Liver (tissue), 9 donors: ENCODE measurements around the gene HRCT1. TPM values are rescaled to one million over a fixed set of nuclear protein-coding genes. Genes with fewer than 3 reads are reported as not detected.
"Not testable (repeated sequence)": the region's sequence is repeated elsewhere in the genome, so short reads cannot be mapped to it uniquely, and the experiment has no call there.

Source experiments
- DNase-seq: peaks from one replicate; pipeline ENCODE4 v3.0.0-alpha.2; 2017; ENCODE audit warnings: low spot score
- H3K27ac ChIP-seq, 2 donors: one replicate each; pipeline ENCODE4 v1.7.0; 2013; ENCODE audit warnings: inconsistent platforms in 2 of 2, low read length in 2 of 2, control low read depth in 1 of 2, low read depth in 1 of 2, mild to moderate bottlenecking in 1 of 2
- H3K27me3 ChIP-seq, 4 donors: one replicate each; pipeline versions ENCODE4 v1.6.1 to v1.7.0; 2013; ENCODE audit warnings: low read length in 3 of 4, inconsistent platforms in 1 of 4, mild to moderate bottlenecking in 1 of 4, moderate library complexity in 1 of 4; ENCODE audit not compliant: control insufficient read depth in 4 of 4, insufficient read depth in 4 of 4
- H3K36me3 ChIP-seq, 4 donors: one replicate each; pipeline versions ENCODE4 v1.6.1 to v1.7.0; 2013; ENCODE audit warnings: low read length in 3 of 4, mild to moderate bottlenecking in 3 of 4, low read depth in 1 of 4, moderate library complexity in 1 of 4; ENCODE audit not compliant: control insufficient read depth in 4 of 4, insufficient read depth in 3 of 4
- H3K4me1 ChIP-seq, 4 donors: one replicate each; pipeline versions ENCODE4 v1.6.1 to v1.7.0; 2013; ENCODE audit warnings: low read length in 3 of 4, mild to moderate bottlenecking in 3 of 4, moderate library complexity in 1 of 4; ENCODE audit not compliant: control insufficient read depth in 4 of 4, insufficient read depth in 4 of 4
- H3K4me3 ChIP-seq, 3 donors: one replicate each; pipeline versions ENCODE4 v1.6.1 to v1.7.0; 2013; ENCODE audit warnings: low read length in 3 of 3, control low read depth in 1 of 3, low read depth in 1 of 3, mild to moderate bottlenecking in 1 of 3
- H3K9ac ChIP-seq, 2 donors: one replicate each; pipeline ENCODE4 v1.7.0; 2013; ENCODE audit warnings: low read length in 2 of 2, mild to moderate bottlenecking in 2 of 2, moderate library complexity in 2 of 2, control low read depth in 1 of 2, low read depth in 1 of 2
- H3K9me3 ChIP-seq, 4 donors: one replicate each; pipeline versions ENCODE4 v1.6.1 to v1.7.0; 2013; ENCODE audit warnings: low read length in 3 of 4; ENCODE audit not compliant: control insufficient read depth in 4 of 4
- ATF3 ChIP-seq: IDR thresholded peaks from 2 replicates; pipeline ENCODE4 v1.6.1; 2016; ENCODE audit warnings: antibody characterized with exemption
- CTCF ChIP-seq: fragments of 150-350 bp; IDR thresholded peaks from 2 replicates; pipeline ENCODE4 v1.5.1; 2017; ENCODE audit warnings: improper control_type of control experiment, low read depth, low read length; ENCODE audit not compliant: missing input control
- FOXA1 ChIP-seq: IDR thresholded peaks from 2 replicates; pipeline ENCODE4 v1.6.1; 2016; ENCODE audit warnings: antibody characterized with exemption
- FOXA2 ChIP-seq: IDR thresholded peaks from 2 replicates; pipeline ENCODE4 v1.6.1; 2016; ENCODE audit warnings: antibody characterized with exemption
- GABPA ChIP-seq, 2 donors: IDR thresholded peaks in 1 of 2; conservative IDR thresholded peaks in 1 of 2; 2 replicates each; pipeline ENCODE4 v1.6.1; 2016; ENCODE audit warnings: antibody characterized with exemption in 2 of 2, mild to moderate bottlenecking in 1 of 2, moderate library complexity in 1 of 2
- HNF4A ChIP-seq, 2 donors: conservative IDR thresholded peaks; 2 replicates each; pipeline ENCODE4 v1.6.1; 2016; ENCODE audit warnings: antibody characterized with exemption in 2 of 2, mild to moderate bottlenecking in 2 of 2
- HNF4G ChIP-seq: IDR thresholded peaks from 2 replicates; pipeline ENCODE4 v1.6.1; 2016; ENCODE audit warnings: antibody characterized with exemption
- MAX ChIP-seq: IDR thresholded peaks from 2 replicates; pipeline ENCODE4 v1.6.1; 2016; ENCODE audit warnings: antibody characterized with exemption
- NR2F2 ChIP-seq: IDR thresholded peaks from 2 replicates; pipeline ENCODE4 v1.6.1; 2016; ENCODE audit warnings: antibody characterized with exemption
- RAD21 ChIP-seq, 2 donors: IDR thresholded peaks; 2 replicates each; pipeline ENCODE4 v1.6.1; 2016; ENCODE audit warnings: antibody characterized with exemption in 2 of 2, mild to moderate bottlenecking in 2 of 2
- REST ChIP-seq: IDR thresholded peaks from 2 replicates; pipeline ENCODE4 v1.6.1; 2016; ENCODE audit warnings: antibody characterized with exemption, mild to moderate bottlenecking
- RXRA ChIP-seq, 2 donors: IDR thresholded peaks; 2 replicates each; pipeline ENCODE4 v1.6.1; 2017 to 2018; ENCODE audit warnings: antibody characterized with exemption in 2 of 2, mild to moderate bottlenecking in 1 of 2
- SP1 ChIP-seq: IDR thresholded peaks from 2 replicates; pipeline ENCODE4 v1.6.1; 2018; ENCODE audit warnings: antibody characterized with exemption, mild to moderate bottlenecking
- TAF1 ChIP-seq: conservative IDR thresholded peaks from 2 replicates; pipeline ENCODE4 v1.6.1; 2016; ENCODE audit warnings: antibody characterized with exemption, mild to moderate bottlenecking
- YY1 ChIP-seq: IDR thresholded peaks from 2 replicates; pipeline ENCODE4 v1.6.1; 2016; ENCODE audit warnings: antibody characterized with exemption, mild to moderate bottlenecking
- ZBTB33 ChIP-seq: IDR thresholded peaks from 2 replicates; pipeline ENCODE4 v1.6.1; 2016; ENCODE audit warnings: antibody characterized with exemption
- WGBS: extraction: QIAGEN DNeasy Blood & Tissue Kit; methylation state at CpG from one replicate; pipeline ENCODE4 v1.1.7; 2013; 5-methylcytosine and 5-hydroxymethylcytosine counted together
- polyA plus RNA-seq, 2 donors: library from polyadenylated mRNA; stranded (reverse) in 1 of 2; unstranded in 1 of 2; fragments of 200-250 nt in 1 of 2; fragments of >200 nt in 1 of 2; fragmentation: Nextera tagmentation in 1 of 2; extraction: Ambion mirVana in 1 of 2; gene quantifications; one replicate each; pipeline versions ENCODE4 v1.2.1 to v1.2.3, GENCODE V29; 2013 to 2015
- total RNA-seq, 2 donors: library from RNA; depleted of rRNA; stranded (reverse); fragments of >200 nt; gene quantifications; one replicate each; pipeline ENCODE4 v1.2.3, GENCODE V29; 2014
- donor health status: healthy.
- donor health status: healthy.
- donor health status: healthy.
- donor health status: healthy.
- donor health status: healthy.

Gene HRCT1
- total and polyA plus RNA-seq, 4 donors: 0.08 to 2.9 (median 0.27) TPM

- no peak for DNase-seq
- H3K4me1 ChIP-seq: no peaks in the 10 kb centered on the region
- TF ChIP-seq FOXA1: no peak
- no peak for TF ChIP-seq SP1
- TF ChIP-seq REST: no peak
- TF ChIP-seq GABPA (IDR thresholded peaks at IDR 0.05 in 1 of 2, conservative IDR thresholded peaks at IDR 0.05 in 1 of 2): no peak
- no peak for TF ChIP-seq RAD21 (IDR thresholded peaks at IDR 0.05)
- TF ChIP-seq FOXA2: no peak
- TF ChIP-seq CTCF: no peak
- no peak for TF ChIP-seq HNF4A (conservative IDR thresholded peaks at IDR 0.05)
- no peaks in the 10 kb centered on the region for H3K9me3 ChIP-seq
- no peaks in the 10 kb centered on the region for H3K27me3 ChIP-seq
- no peak overlapping the region for H3K4me3 ChIP-seq
- WGBS: 72% methylated on average over 3 of the region's 3 CpGs
- H3K9ac ChIP-seq: no peak overlapping the region
- H3K36me3 ChIP-seq: no peaks in the 10 kb centered on the region
- H3K27ac ChIP-seq: no peak overlapping the region
Measured at GRCh38 chr9:35882996-35883395, 23.0 kb upstream of the HRCT1 start.

- 86% methylated on average over 3 of the region's 3 CpGs for WGBS
- not testable (repeated sequence) for H3K4me1 ChIP-seq, H3K36me3 ChIP-seq, H3K27ac ChIP-seq, H3K4me3 ChIP-seq, H3K27me3 ChIP-seq, DNase-seq, H3K9ac ChIP-seq, H3K9me3 ChIP-seq
Measured at GRCh38 chr9:35884908-35885307, 21.1 kb upstream of the HRCT1 start.

GRCh38 chr9:35891646-35892045 lies 14.4 kb upstream of the HRCT1 start:
- H3K9ac ChIP-seq: no peak overlapping the region
- WGBS: 84% methylated on average over 3 of the region's 3 CpGs
- TF ChIP-seq TAF1 (no peak), RAD21 (IDR thresholded peaks at IDR 0.05) (no peak), YY1 (no peak), MAX (no peak), HNF4A (conservative IDR thresholded peaks at IDR 0.05) (no peak), ZBTB33 (no peak), HNF4G (no peak), ATF3 (no peak), RXRA (IDR thresholded peaks at IDR 0.05) (no peak), NR2F2 (no peak), SP1 (no peak)
- H3K36me3 ChIP-seq: no peaks in the 10 kb centered on the region
- H3K4me1 ChIP-seq: no peaks in the 10 kb centered on the region
- no peaks in the 10 kb centered on the region for H3K9me3 ChIP-seq
- H3K27me3 ChIP-seq: peaks cover 0 to 2% (median 0%) of the 10 kb centered on the region in 4 donors
- no peak overlapping the region for H3K4me3 ChIP-seq
- H3K27ac ChIP-seq: no peak overlapping the region
- no peak for DNase-seq
